ENCODE results near the gene ZFTA. TPM values are rescaled to one million over a fixed set of nuclear protein-coding genes. Genes with fewer than 3 reads are reported as not detected.
"Not testable (repeated sequence)": the region's sequence is repeated elsewhere in the genome, so short reads cannot be mapped to it uniquely, and the experiment has no call there.

Gene ZFTA
- total RNA-seq, 1 experiment from 2014 or later = 5.7 TPM

- no peak for DNase-seq (ENCODE audit: low read depth)
These were observed 6.6 kb upstream of the ZFTA start for GRCh38 chr11:63775191-63775590.

- not testable (repeated sequence) for DNase-seq (ENCODE audit: low read depth)
These were observed 3.3 kb upstream of the ZFTA start for GRCh38 chr11:63771741-63772318.

GRCh38 chr11:63770763-63771162 lies 2.2 kb upstream of the ZFTA start:
- DNase-seq (ENCODE audit: low read depth) = no peak

- DNase-seq (ENCODE audit: low read depth) = peak; percentile 25
These were observed 1.3 kb upstream of the ZFTA start for GRCh38 chr11:63769714-63770455.

GRCh38 chr11:63769042-63769713 lies 603 bp upstream of the ZFTA start:
- peak; percentile 33 for DNase-seq (ENCODE audit: low read depth)

- peak; percentile 80 for DNase-seq (ENCODE audit: low read depth)
These were observed 874 bp downstream of the ZFTA start for GRCh38 chr11:63767565-63768236.

- no peak for DNase-seq (ENCODE audit: low read depth)
These were observed 1.4 kb downstream of the ZFTA start for GRCh38 chr11:63767267-63767564.

- DNase-seq (ENCODE audit: low read depth) = no peak
These were observed 1.9 kb downstream of the ZFTA start for GRCh38 chr11:63766531-63767235.

- DNase-seq (ENCODE audit: low read depth) = no peak
These were observed 2.8 kb downstream of the ZFTA start for GRCh38 chr11:63765688-63766241.

- DNase-seq (ENCODE audit: low read depth) = no peak
These were observed 3.6 kb downstream of the ZFTA start for GRCh38 chr11:63764679-63765647.

GRCh38 chr11:63764340-63764678 lies 4.3 kb downstream of the ZFTA start:
- no peak for DNase-seq (ENCODE audit: low read depth)

GRCh38 chr11:63763496-63764339 lies 4.9 kb downstream of the ZFTA start:
- DNase-seq (ENCODE audit: low read depth) = no peak

GRCh38 chr11:63762654-63763495 lies 5.7 kb downstream of the ZFTA start:
- no peak for DNase-seq (ENCODE audit: low read depth)

- DNase-seq (ENCODE audit: low read depth) = no peak
These were observed 6.5 kb downstream of the ZFTA start for GRCh38 chr11:63761931-63762653.

- DNase-seq (ENCODE audit: low read depth) = no peak
These were observed 7.4 kb downstream of the ZFTA start for GRCh38 chr11:63761188-63761587.

- no peak for DNase-seq (ENCODE audit: low read depth)
These were observed 8.0 kb downstream of the ZFTA start for GRCh38 chr11:63760487-63761079.

- no peak for DNase-seq (ENCODE audit: low read depth)
These were observed 11.4 kb downstream of the ZFTA start for GRCh38 chr11:63756919-63757761.

Data from M059J (cell line).